Stomach (tissue), 9 donors: ENCODE results near the gene PCMT1. TPM values are rescaled to one million over a fixed set of nuclear protein-coding genes. Genes with fewer than 3 reads are reported as not detected.
"Not testable (repeated sequence)": the region's sequence is repeated elsewhere in the genome, so short reads cannot be mapped to it uniquely, and the experiment has no call there.

Experiments used
- DNase-seq, 2 donors: peaks; one replicate each; pipeline versions ENCODE4 v3.0.0 to v3.0.0-alpha.2; 2013 to 2019
- H3K27ac ChIP-seq, 5 donors: fragments of 200-600 bp in 4 of 5; sonication (generic) in 4 of 5; one replicate each; pipeline ENCODE4 v1.5.1; 2013 to 2019; ENCODE audit warnings: mild to moderate bottlenecking in 1 of 5, moderate library complexity in 1 of 5
- H3K27me3 ChIP-seq, 3 donors: fragments of 200-600 bp; sonication (generic); one replicate each; pipeline ENCODE4 v1.5.1; 2017 to 2019; ENCODE audit warnings: mixed run types in 1 of 3
- H3K36me3 ChIP-seq, 4 donors: fragments of 200-600 bp; sonication (generic); 1 replicate in 3 of 4; 2 replicates in 1 of 4; pipeline ENCODE4 v1.5.1; 2016 to 2019
- H3K4me1 ChIP-seq, 4 donors: fragments of 200-600 bp; sonication (generic); one replicate each; pipeline ENCODE4 v1.5.1; 2016 to 2019
- H3K4me3 ChIP-seq, 4 donors: fragments of 200-600 bp; sonication (generic) in 3 of 4; one replicate each; pipeline ENCODE4 v1.5.1; 2016 to 2019; ENCODE audit warnings: mild to moderate bottlenecking in 1 of 4
- H3K9me3 ChIP-seq, 4 donors: fragments of 200-600 bp; sonication (generic); one replicate each; pipeline ENCODE4 v1.5.1; 2016 to 2019
- EP300 ChIP-seq: sonication (generic); formaldehyde crosslinking; IDR thresholded peaks from one replicate; pipeline ENCODE4 v1.6.1; 2017; ENCODE audit warnings: antibody characterized with exemption
- POLR2A ChIP-seq, 4 donors: fragments of 450-650 bp; IDR thresholded peaks; one replicate each; pipeline ENCODE4 v1.6.1; 2016; ENCODE audit warnings: antibody characterized with exemption in 4 of 4, control low read depth in 2 of 4, mild to moderate bottlenecking in 1 of 4, moderate library complexity in 1 of 4
- POLR2AphosphoS5 ChIP-seq, 3 donors: sonication (generic); formaldehyde crosslinking; IDR thresholded peaks; one replicate each; pipeline ENCODE4 v1.6.1; 2016; ENCODE audit warnings: antibody characterized with exemption in 3 of 3
- WGBS, 5 donors: extraction: QIAGEN DNeasy Blood & Tissue Kit in 3 of 5; methylation state at CpG; one replicate each; pipeline versions ENCODE4 v1.1.5 to v1.1.7; 2013 to 2018; 5-methylcytosine and 5-hydroxymethylcytosine counted together
- intact Hi-C: fragments of 100-400 bp; cut with DNase I; formaldehyde crosslinking; loops from one replicate; pipeline ENCODE4 v1.15.1; 2023; ENCODE audit warnings: low total_unique reads
- polyA plus RNA-seq, 3 donors: library from polyadenylated mRNA; stranded (reverse); fragments of 200-250 nt; gene quantifications; one replicate each; pipeline ENCODE4 v1.2.3, GENCODE V29; 2013
- total RNA-seq, 5 donors: library from RNA; depleted of rRNA; stranded (reverse); fragments of >200 nt; gene quantifications; one replicate each; pipeline versions ENCODE4 v1.1.0 to v1.2.3, GENCODE V29; 2014 to 2016
- TF ChIP-seq, protein P1 (sequence below), 7 experiments: fragments of 450-650 bp in 4 of 7; fragments of 200-600 bp in 3 of 7; sonication (generic) in 3 of 7; IDR thresholded peaks; one replicate each; pipeline ENCODE4 v1.5.1; 2016 to 2019; ENCODE audit warnings: antibody characterized with exemption in 7 of 7, control low read depth in 2 of 7, mild to moderate bottlenecking in 1 of 7
- donor health status: healthy with polysubstance abuse.
- donor health status: Bipolar disorder and iron deficiency.
- donor health status: healthy.

Gene PCMT1
- total and polyA plus RNA-seq, 8 donors = 2.6 to 109 (median 43.3) TPM

DNA sequence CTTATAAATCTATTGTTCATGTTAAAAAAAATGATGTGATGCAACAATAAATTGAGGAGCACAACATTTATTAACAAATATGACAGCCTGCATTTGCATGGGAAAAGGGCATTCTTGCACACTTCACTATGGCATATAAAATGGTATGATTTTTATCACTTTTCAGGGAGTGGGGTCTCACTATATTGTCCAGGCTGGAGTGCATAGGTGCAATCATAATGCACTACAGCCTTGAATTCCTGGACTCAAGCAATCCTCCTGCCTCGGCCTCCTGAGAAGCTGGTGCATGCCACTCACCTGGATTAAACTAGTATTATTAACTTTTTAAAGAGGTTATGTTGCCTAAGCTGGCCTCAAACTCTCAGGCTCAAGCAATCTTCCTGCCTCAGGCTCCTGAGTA, 14.6 kb upstream of the PCMT1 start:
- DNase-seq = no peak
- no peaks in the 10 kb centered on the region for H3K9me3 ChIP-seq
- H3K36me3 ChIP-seq = peaks cover 33 to 100% (median 99%) of the 10 kb centered on the region in 4 donors
- no peaks in the 10 kb centered on the region for H3K27me3 ChIP-seq
- WGBS, 5 donors = 91 to 100% (median 100%) methylated on average over 1 of the region's 1 CpG
- H3K4me1 ChIP-seq = no peaks in the 10 kb centered on the region
- intact Hi-C loops = no loop called here
- TF ChIP-seq POLR2A (IDR thresholded peaks at IDR 0.05) (no peak), EP300 (no peak), POLR2AphosphoS5 (IDR thresholded peaks at IDR 0.05) (no peak)
- TF ChIP-seq, protein P1, sequence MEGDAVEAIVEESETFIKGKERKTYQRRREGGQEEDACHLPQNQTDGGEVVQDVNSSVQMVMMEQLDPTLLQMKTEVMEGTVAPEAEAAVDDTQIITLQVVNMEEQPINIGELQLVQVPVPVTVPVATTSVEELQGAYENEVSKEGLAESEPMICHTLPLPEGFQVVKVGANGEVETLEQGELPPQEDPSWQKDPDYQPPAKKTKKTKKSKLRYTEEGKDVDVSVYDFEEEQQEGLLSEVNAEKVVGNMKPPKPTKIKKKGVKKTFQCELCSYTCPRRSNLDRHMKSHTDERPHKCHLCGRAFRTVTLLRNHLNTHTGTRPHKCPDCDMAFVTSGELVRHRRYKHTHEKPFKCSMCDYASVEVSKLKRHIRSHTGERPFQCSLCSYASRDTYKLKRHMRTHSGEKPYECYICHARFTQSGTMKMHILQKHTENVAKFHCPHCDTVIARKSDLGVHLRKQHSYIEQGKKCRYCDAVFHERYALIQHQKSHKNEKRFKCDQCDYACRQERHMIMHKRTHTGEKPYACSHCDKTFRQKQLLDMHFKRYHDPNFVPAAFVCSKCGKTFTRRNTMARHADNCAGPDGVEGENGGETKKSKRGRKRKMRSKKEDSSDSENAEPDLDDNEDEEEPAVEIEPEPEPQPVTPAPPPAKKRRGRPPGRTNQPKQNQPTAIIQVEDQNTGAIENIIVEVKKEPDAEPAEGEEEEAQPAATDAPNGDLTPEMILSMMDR (IDR thresholded peaks at IDR 0.05) = no peak
- no peak overlapping the region for H3K4me3 ChIP-seq
- H3K27ac ChIP-seq = no peak overlapping the region

GRCh38 chr6:149745252-149745651, 4.3 kb upstream of the PCMT1 start:
- H3K27ac ChIP-seq, intact Hi-C loops, H3K9me3 ChIP-seq, DNase-seq, H3K27me3 ChIP-seq: not testable (repeated sequence)
- WGBS, 5 donors = 66 to 79% (median 75%) methylated on average over 10 of the region's 10 CpGs
- Histone ChIP-seq H3K4me1 (peaks cover 0 to 27% (median 20%) of the 10 kb centered on the region in 4 donors), H3K36me3 (peaks cover 30 to 39% (median 33%) of the 10 kb centered on the region in 4 donors), H3K4me3 (peak overlapping the region; percentile 62 to 91 (median 68))

GRCh38 chr6:149746147-149746946, 3.2 kb upstream of the PCMT1 start, which contains the start of gene NUP43:
Gene NUP43, minus strand, starts transcription at chr6:149746529. Its CDS starts 34 bp downstream, at chr6:149746495.
- intact Hi-C loops = no loop called here
- Histone ChIP-seq H3K9me3 (no peaks in the 10 kb centered on the region), H3K4me1 (peaks cover 8 to 38% (median 31%) of the 10 kb centered on the region in 4 donors), H3K27ac (peak within 1 kb of the TSS; percentile 74 to 84 (median 82)), H3K27me3 (no peaks in the 10 kb centered on the region), H3K36me3 (peaks cover 19 to 28% (median 22%) of the 10 kb centered on the region in 4 donors), H3K4me3 (peak within 1 kb of the TSS; percentile 62 to 91 (median 68))
- WGBS, 5 donors = 4 to 6% (median 4%) methylated on average over 36 to 41 of the region's 41 CpGs
- DNase-seq = peak; percentile 92 to 98
- no peak for TF ChIP-seq EP300
- TF ChIP-seq POLR2AphosphoS5 (IDR thresholded peaks at IDR 0.05) = peak; percentile 77 to 97 (median 84)
- TF ChIP-seq, protein P1 (IDR thresholded peaks at IDR 0.05) = peak in 6 of 7 experiments; percentile 4 to 83 (median 70)

DNA sequence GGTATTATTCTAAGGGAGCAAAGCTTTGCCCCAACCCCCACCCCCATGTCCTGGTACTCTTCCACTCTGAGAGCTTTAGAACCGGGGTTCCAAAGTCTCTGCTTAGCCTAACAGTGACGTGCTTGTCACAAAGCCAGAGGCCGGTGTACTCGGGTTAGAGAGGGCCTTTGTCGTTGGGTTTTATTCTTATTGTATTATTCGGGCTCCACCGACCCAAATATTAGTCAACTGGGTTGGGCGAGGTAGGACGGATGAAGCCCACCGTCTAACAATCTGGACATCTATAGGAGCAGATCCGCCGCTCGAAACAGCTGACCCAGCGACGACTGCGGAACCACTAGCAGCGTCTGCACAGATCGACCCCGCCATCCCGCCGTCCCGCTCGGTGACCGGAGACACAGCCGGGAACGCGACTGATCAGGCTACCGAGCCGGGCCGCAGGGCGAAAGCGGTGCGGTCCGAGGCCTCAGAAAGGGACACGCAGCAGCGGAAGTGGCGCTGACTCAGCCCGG, 403 bp upstream of the PCMT1 start:
- Histone ChIP-seq H3K4me1 (peaks cover 8 to 66% (median 46%) of the 10 kb centered on the region in 4 donors), H3K4me3 (peak overlapping the region; percentile 85 to 95 (median 94)), H3K27ac (peak overlapping the region; percentile 91 to 96 (median 94))
- H3K36me3 ChIP-seq, DNase-seq, H3K9me3 ChIP-seq, intact Hi-C loops, H3K27me3 ChIP-seq: not testable (repeated sequence)
- 0 to 1% (median 1%) methylated on average over 15 to 26 of the region's 38 CpGs for whole genome bisulfite sequencing, 5 donors

DNA sequence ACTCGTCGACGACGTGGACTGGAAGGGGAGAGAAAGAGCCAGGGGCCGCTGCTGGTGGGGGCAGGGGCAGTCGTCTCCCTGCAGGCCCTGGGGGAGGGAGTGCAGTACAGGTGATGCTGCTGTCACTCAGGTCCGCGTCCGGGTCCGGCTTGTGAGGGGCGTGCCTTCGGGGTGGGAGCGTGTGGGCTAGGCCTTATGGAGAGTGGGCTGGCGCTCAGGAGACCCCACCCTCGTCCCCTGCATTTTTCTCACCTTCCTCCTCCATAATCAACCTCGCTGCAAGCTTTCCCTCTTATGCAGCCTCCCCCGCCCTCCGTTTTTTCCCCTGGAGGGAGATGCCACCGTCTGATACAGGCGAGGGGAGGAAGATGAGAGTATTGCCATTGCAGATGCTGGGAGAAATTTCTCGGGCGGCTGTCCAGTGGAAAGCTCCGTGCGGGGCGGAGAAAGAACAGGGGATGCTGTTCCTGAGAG, 632 bp downstream of the PCMT1 start:
- no peaks in the 10 kb centered on the region for H3K9me3 ChIP-seq
- intact Hi-C loops = no loop called here
- WGBS, 5 donors = 0 to 1% (median 1%) methylated on average over 19 to 25 of the region's 25 CpGs

More for the DNA sequence above, 632 bp downstream of the PCMT1 start:
- no peaks in the 10 kb centered on the region for H3K27me3 ChIP-seq
- H3K4me1 ChIP-seq = peaks cover 8 to 63% (median 45%) of the 10 kb centered on the region in 4 donors
- H3K27ac ChIP-seq = peak overlapping the region; percentile 91 to 96 (median 94)
- TF ChIP-seq POLR2A (IDR thresholded peaks at IDR 0.05) (no peak), POLR2AphosphoS5 (IDR thresholded peaks at IDR 0.05) (no peak)
- TF ChIP-seq, protein P1 (IDR thresholded peaks at IDR 0.05) = no peak
- peak; percentile 30 to 85 for DNase-seq
- H3K36me3 ChIP-seq = no peaks in the 10 kb centered on the region
- peak overlapping the region; percentile 85 to 95 (median 94) for H3K4me3 ChIP-seq
